ENCODE results near the gene BPIFB4.

The BPIFB4 gene

DNA sequence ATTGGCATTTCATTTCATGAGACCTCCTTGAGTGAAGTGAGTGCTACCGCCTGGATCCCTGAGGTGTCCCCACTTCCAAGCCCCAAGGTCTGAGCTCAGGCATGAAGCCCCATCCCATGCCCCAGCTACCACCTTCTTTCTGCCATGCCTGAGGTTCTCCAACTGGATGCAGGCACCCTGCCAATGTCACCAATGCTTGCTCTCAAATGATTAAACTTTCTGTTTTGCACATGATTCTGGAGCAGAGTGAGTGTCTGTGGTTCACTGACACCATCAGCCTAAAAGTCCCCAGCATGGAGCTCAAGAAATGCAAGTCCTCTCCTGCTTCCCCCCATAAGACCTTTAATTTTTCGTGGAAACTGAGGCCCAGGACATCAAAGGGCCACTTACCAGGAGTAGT, 44.8 kb downstream of the BPIFB4 start:
- TF ChIP-seq, protein P1, sequence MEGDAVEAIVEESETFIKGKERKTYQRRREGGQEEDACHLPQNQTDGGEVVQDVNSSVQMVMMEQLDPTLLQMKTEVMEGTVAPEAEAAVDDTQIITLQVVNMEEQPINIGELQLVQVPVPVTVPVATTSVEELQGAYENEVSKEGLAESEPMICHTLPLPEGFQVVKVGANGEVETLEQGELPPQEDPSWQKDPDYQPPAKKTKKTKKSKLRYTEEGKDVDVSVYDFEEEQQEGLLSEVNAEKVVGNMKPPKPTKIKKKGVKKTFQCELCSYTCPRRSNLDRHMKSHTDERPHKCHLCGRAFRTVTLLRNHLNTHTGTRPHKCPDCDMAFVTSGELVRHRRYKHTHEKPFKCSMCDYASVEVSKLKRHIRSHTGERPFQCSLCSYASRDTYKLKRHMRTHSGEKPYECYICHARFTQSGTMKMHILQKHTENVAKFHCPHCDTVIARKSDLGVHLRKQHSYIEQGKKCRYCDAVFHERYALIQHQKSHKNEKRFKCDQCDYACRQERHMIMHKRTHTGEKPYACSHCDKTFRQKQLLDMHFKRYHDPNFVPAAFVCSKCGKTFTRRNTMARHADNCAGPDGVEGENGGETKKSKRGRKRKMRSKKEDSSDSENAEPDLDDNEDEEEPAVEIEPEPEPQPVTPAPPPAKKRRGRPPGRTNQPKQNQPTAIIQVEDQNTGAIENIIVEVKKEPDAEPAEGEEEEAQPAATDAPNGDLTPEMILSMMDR (IDR thresholded peaks at IDR 0.05; ENCODE audit: extremely low read depth, insufficient read depth, missing control alignments), result no peak
- in situ Hi-C loops (cut with MboI; ENCODE audit: low pct_unique_long_range_greater_than_20kb, low sequenced_read_pairs, unreplicated experiment), result no loop called here
- DNase-seq (ENCODE audit: low spot score), result no peak

DNA sequence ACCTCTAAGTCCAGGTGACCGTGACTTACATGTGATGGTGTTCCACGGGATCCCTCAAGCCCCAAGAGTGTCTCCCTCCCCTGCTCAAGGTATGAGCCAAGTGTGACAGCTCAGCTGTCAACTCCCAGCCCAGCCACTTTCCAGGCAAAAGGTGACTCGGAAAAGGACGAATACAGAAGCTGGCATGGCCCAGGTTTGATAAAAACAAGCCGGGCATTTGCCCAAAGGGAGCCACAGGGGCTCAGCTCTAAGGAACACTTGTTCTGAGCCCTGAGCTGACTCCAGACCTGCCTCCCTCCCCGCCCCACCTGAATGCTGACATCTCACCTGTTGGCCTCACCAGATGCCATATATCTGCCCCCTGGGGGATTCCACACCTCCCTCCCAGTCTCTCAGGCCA, 45.6 kb downstream of the BPIFB4 start:
- DNase-seq (ENCODE audit: low spot score), result no peak
- in situ Hi-C loops (cut with MboI; ENCODE audit: low pct_unique_long_range_greater_than_20kb, low sequenced_read_pairs, unreplicated experiment), result no loop called here
- TF ChIP-seq, protein P1 (IDR thresholded peaks at IDR 0.05; ENCODE audit: extremely low read depth, insufficient read depth, missing control alignments), result no peak

DNA sequence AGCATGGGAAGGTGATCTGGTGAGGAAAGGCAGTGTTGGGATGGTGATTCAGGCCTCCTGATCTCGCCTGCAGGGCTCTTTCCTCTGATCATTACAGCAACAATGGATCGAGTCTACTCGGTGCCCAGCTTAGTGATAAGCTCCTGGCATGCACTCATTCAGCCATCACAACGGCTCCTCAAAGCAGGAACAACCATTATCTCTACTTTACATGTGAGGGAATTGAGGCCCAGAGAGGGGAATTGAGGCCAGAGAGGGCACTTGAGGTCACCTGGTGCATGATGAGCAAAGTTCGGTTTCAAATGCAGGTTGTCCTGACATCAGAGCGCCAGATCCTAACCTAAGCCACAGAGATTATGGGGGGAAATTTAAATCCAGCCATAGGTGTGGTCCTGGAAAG, 46.5 kb downstream of the BPIFB4 start:
- in situ Hi-C loops (cut with MboI; ENCODE audit: low pct_unique_long_range_greater_than_20kb, low sequenced_read_pairs, unreplicated experiment), result no loop called here
- TF ChIP-seq, protein P1 (IDR thresholded peaks at IDR 0.05; ENCODE audit: extremely low read depth, insufficient read depth, missing control alignments), result no peak
- DNase-seq (ENCODE audit: low spot score), result no peak

DNA sequence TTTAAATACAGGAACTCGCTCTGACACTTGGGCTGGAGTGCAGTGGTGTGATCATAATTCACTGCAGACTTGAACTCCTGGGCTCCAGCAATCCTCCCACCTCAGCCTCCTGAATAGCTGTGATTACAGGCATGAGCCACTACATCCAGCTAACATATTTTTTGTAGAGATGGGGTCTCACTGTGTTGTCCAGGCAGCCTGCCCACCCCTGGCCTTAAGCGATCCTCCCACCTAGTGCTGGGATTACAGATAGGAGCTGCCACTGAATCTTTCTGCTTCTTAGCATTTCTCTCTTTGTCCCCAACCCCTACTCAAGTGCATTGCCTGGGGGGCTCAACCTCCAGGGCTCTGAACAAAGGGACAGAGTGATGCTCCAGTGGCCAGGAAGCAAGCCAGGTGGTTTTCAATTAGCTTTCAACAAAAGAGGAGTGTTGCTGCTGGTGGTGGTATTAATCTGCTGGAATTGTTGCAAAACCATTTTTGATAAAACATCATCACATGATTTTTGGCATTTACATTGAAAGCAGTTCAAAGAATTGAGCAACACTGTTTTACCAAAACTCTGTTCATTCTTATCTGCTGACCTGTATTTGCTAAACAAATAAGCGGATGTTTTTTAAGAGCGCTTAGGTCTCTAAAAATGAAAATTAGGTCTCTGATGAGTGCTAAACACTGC, 48.1 kb downstream of the BPIFB4 start:
- in situ Hi-C loops (cut with MboI; ENCODE audit: low pct_unique_long_range_greater_than_20kb, low sequenced_read_pairs, unreplicated experiment), result no loop called here
- TF ChIP-seq, protein P1 (IDR thresholded peaks at IDR 0.05; ENCODE audit: extremely low read depth, insufficient read depth, missing control alignments), result no peak
- DNase-seq (ENCODE audit: low spot score), result no peak

DNA sequence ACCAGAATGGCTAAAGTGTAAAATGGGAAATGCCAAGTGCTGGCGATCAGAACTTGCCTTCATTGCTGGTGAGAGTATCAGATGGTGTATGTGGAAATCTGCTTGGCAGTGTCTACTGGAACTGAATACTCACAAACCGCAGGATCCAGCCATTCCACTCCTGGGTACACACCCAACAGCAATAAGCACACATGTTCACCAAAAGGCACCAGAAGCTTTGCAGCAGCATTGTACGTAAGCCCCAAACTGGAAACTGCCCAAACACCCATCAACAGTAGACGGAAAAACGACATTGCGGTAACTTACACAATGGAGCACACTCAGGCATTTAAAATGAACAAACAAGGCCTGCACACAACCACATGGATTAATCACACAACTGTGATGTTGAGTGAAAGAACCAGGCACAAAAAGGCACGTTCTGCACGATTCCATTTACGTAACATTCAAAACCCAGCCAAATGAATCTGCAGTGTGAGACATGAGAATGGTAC, 51.2 kb downstream of the BPIFB4 start:
- TF ChIP-seq, protein P1 (IDR thresholded peaks at IDR 0.05; ENCODE audit: extremely low read depth, insufficient read depth, missing control alignments), result no peak
- DNase-seq (ENCODE audit: low spot score), result no peak
- in situ Hi-C loops (cut with MboI; ENCODE audit: low pct_unique_long_range_greater_than_20kb, low sequenced_read_pairs, unreplicated experiment), result no loop called here

DNA sequence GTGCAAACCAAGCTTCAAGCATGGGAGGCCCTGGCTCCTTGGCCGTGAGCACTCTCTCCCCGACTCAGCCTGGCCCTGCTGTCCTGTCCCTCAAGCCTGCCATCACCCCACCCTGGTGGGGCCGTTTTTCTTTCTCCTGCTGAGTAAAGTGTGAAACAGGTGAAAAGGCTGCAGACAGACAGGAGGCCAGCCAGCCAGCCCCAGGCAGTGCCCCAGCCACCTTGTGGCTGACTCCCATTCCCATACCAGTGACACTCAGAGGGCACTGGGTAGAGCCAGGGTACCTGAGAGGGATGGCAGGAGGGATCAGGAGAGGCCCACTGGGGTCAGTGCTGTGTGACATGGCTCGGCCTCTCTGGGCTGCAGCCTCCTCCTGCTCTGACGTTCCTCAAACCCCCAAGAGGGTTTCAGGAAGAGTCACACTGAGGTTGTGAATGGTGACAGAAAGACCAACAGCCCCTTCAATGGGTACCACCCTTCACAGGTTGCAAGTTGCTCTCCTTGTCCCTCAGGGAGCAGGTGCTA, 52.6 kb downstream of the BPIFB4 start:
- DNase-seq (ENCODE audit: low spot score), result no peak
- in situ Hi-C loops (cut with MboI; ENCODE audit: low pct_unique_long_range_greater_than_20kb, low sequenced_read_pairs, unreplicated experiment), result no loop called here
- TF ChIP-seq, protein P1 (IDR thresholded peaks at IDR 0.05; ENCODE audit: extremely low read depth, insufficient read depth, missing control alignments), result no peak
